Hematopoietic multipotent progenitor cell (in vitro differentiated cells): ENCODE measurements around the gene CDC42BPA. TPM values are rescaled to one million over a fixed set of nuclear protein-coding genes. Genes with fewer than 3 reads are reported as not detected.

Source experiments
- small RNA-seq: library from RNA; depleted of rRNA; stranded (forward); fragments of <200 nt; gene quantifications from one replicate; pipeline ENCODE3, GENCODE V24; 2012
- total RNA-seq: library from RNA; depleted of rRNA; stranded (reverse); fragments of >200 nt; gene quantifications from one replicate; pipeline ENCODE4 v1.2.3, GENCODE V29; 2012

CDC42BPA gene
- total RNA-seq, 1 donor: 10.2 TPM

Small RNAs within 50 kb of the gene (small RNA-seq; reads per million reads assigned to genes)
- not detected for gene AL353689.1

Other genes starting within 250 kb of the CDC42BPA start
- gene ZNF678, start 245.1 kb upstream of the CDC42BPA start, total RNA-seq: 14.8 TPM